Testis (tissue), 3 donors: Measurements from ENCODE around the gene GREB1. TPM values are rescaled to one million over a fixed set of nuclear protein-coding genes. Genes with fewer than 3 reads are reported as not detected.
A peak's percentile ranks its signal among the peaks of the same experiment; 100 is the strongest.

ENCODE experiments used
- DNase-seq: peaks from one replicate; pipeline ENCODE4 v3.0.0-alpha.2; 2019
- H3K27ac ChIP-seq, 2 donors: fragments of 200-600 bp; sonication (generic); one replicate each; pipeline ENCODE4 v1.5.1; 2019
- H3K27me3 ChIP-seq: fragments of 200-600 bp; sonication (generic); one replicate; pipeline ENCODE4 v1.5.1; 2019
- H3K36me3 ChIP-seq: fragments of 200-600 bp; sonication (generic); one replicate; pipeline ENCODE4 v1.5.1; 2017; ENCODE audit warnings: low read depth; ENCODE audit errors: missing control alignments
- H3K4me1 ChIP-seq: fragments of 200-600 bp; sonication (generic); one replicate; pipeline ENCODE4 v1.5.1; 2019
- H3K4me3 ChIP-seq, 2 donors: fragments of 200-600 bp; sonication (generic); one replicate each; pipeline ENCODE4 v1.5.1; 2017 to 2019
- H3K9me3 ChIP-seq: fragments of 200-600 bp; sonication (generic); one replicate; pipeline ENCODE4 v1.5.1; 2017
- CTCF ChIP-seq, 3 experiments: fragments of 450-650 bp in 2 of 3; fragments of 200-600 bp in 1 of 3; sonication (generic) in 1 of 3; IDR thresholded peaks; one replicate each; pipeline ENCODE4 v1.5.1; 2016 to 2019; ENCODE audit warnings: antibody characterized with exemption in 3 of 3, mild to moderate bottlenecking in 2 of 3, moderate library complexity in 1 of 3
- POLR2A ChIP-seq: fragments of 450-650 bp; IDR thresholded peaks from one replicate; pipeline ENCODE4 v1.6.1; 2017; ENCODE audit warnings: antibody characterized with exemption, mild to moderate bottlenecking, moderate library complexity
- WGBS, 2 donors: methylation state at CpG; one replicate each; pipeline ENCODE4 v1.1.5; 2018; 5-methylcytosine and 5-hydroxymethylcytosine counted together
- intact Hi-C: fragments of 100-400 bp; cut with DNase I; formaldehyde crosslinking; loops from one replicate; pipeline ENCODE4 v1.15.1; 2023; ENCODE audit warnings: low total_unique reads
- polyA plus RNA-seq: library from polyadenylated mRNA; stranded (reverse); fragments of 350-450 nt; fragmentation: Illumina TruSeq; extraction: RNeasy Lipid Tissue Mini Kit (QIAGEN cat#74804); gene quantifications from one replicate; pipeline ENCODE4 v1.2.3, GENCODE V29; 2014; ENCODE audit warnings: low read depth, low replicate concordance; ENCODE audit not compliant: insufficient read depth
- total RNA-seq, 2 donors: library from RNA; depleted of rRNA; stranded (reverse); fragments of >200 nt; gene quantifications; one replicate each; pipeline ENCODE4 v1.2.3, GENCODE V29; 2016

GREB1 gene
- total and polyA plus RNA-seq, 3 donors from 2014 or later: 29.8 to 136 (median 91.0) TPM

GRCh38 chr2:11514081-11514730 is 19.6 kb upstream of the GREB1 start:
- 86 to 91% methylated on average over 3 of the region's 3 CpGs for WGBS, 2 donors
- TF ChIP-seq POLR2A (no peak), CTCF (IDR thresholded peaks at IDR 0.05) (no peak)
- Histone ChIP-seq H3K9me3 (no peaks in the 10 kb centered on the region), H3K27ac (no peak overlapping the region), H3K36me3 (no peaks in the 10 kb centered on the region), H3K27me3 (no peaks in the 10 kb centered on the region), H3K4me1 (peaks cover 7% of the 10 kb centered on the region), H3K4me3 (no peak overlapping the region)
- intact Hi-C loops: no loop called here
- DNase-seq: no peak

GRCh38 chr2:11514904-11515303 is 18.9 kb upstream of the GREB1 start:
- Histone ChIP-seq H3K27ac (peak overlapping the region; percentile 28 to 79), H3K4me3 (no peak overlapping the region), H3K4me1 (peaks cover 7% of the 10 kb centered on the region), H3K9me3 (no peaks in the 10 kb centered on the region), H3K27me3 (no peaks in the 10 kb centered on the region), H3K36me3 (no peaks in the 10 kb centered on the region)
- TF ChIP-seq CTCF (IDR thresholded peaks at IDR 0.05) (no peak), POLR2A (no peak)
- intact Hi-C loops: no loop called here
- 79 to 86% methylated on average over 6 of the region's 6 CpGs for WGBS, 2 donors
- DNase-seq: no peak

GRCh38 chr2:11515490-11515981 is 18.3 kb upstream of the GREB1 start:
- H3K9me3 ChIP-seq: no peaks in the 10 kb centered on the region
- no peak overlapping the region for H3K4me3 ChIP-seq
- WGBS, 2 donors: 45 to 51% methylated on average over 5 to 6 of the region's 6 CpGs
- H3K27ac ChIP-seq: peak overlapping the region; percentile 28 to 79
- no peak for DNase-seq
- intact Hi-C loops: no loop called here
- H3K27me3 ChIP-seq: no peaks in the 10 kb centered on the region
- TF ChIP-seq CTCF (IDR thresholded peaks at IDR 0.05) (no peak), POLR2A (no peak)
- no peaks in the 10 kb centered on the region for H3K36me3 ChIP-seq
- H3K4me1 ChIP-seq: peaks cover 7% of the 10 kb centered on the region

- Histone ChIP-seq H3K4me3 (no peak overlapping the region), H3K27ac (peak overlapping the region in 1 of 2 donors; percentile 79), H3K9me3 (no peaks in the 10 kb centered on the region), H3K4me1 (peaks cover 9% of the 10 kb centered on the region), H3K36me3 (no peaks in the 10 kb centered on the region), H3K27me3 (no peaks in the 10 kb centered on the region)
- intact Hi-C loops: no loop called here
- DNase-seq: no peak
- 79 to 92% methylated on average over 5 to 10 of the region's 10 CpGs for WGBS, 2 donors
- no peak for TF ChIP-seq POLR2A
- TF ChIP-seq CTCF (IDR thresholded peaks at IDR 0.05): no peak
Measured at GRCh38 chr2:11516984-11517648, 16.7 kb upstream of the GREB1 start.
